B cell (primary cell): ENCODE results near the gene GLI1.

ENCODE experiments used
- CTCF ChIP-seq: fragments of 200-600 bp; IDR thresholded peaks from one replicate; pipeline ENCODE4 v1.8.0; 2022; ENCODE audit warnings: antibody characterized with exemption, mild to moderate bottlenecking
- EZH2 ChIP-seq: IDR thresholded peaks from 2 replicates; pipeline ENCODE4 v1.6.1; 2012; ENCODE audit warnings: borderline replicate concordance, low read depth, mild to moderate bottlenecking, moderate library complexity, low read length; ENCODE audit not compliant: insufficient read depth, poor library complexity, severe bottlenecking

GRCh38 chr12:57458665-57459054, 925 bp upstream of the GLI1 start:
- TF ChIP-seq EZH2 (no peak), CTCF (no peak)
